A549 treated with Mapracorat at 1 μM for 4 hours (cell line): Measurements from ENCODE around the gene FRY. TPM values are rescaled to one million over a fixed set of nuclear protein-coding genes. Genes with fewer than 3 reads are reported as not detected.

ENCODE experiments used
- total RNA-seq: library from RNA; stranded (reverse); fragments of 200-300 nt; extraction: Qiagen RNA extraction; gene quantifications from 5 replicates; pipeline ENCODE4 v1.2.3, GENCODE V29; 2022

Gene FRY
- 0.19 TPM in 1 of 5 replicates, not detected in the others for total RNA-seq

GRCh38 chr13:32031025-32031814 lies at the start of gene FRY:
TSS of gene FRY (plus strand) at chr13:32031774. CDS start at chr13:32031796, 22 bp downstream.

GRCh38 chr13:32315238-32316027 lies 283.9 kb downstream of the FRY start, which contains the start of the genes BRCA2 and ZAR1L:
TSS of gene BRCA2 (plus strand) at chr13:32315508. CDS start at chr13:32316461, 953 bp downstream.
TSS of gene ZAR1L (minus strand) at chr13:32315363. CDS start at chr13:32311925, 3,438 bp downstream.

